ENCODE measurements around the gene ATP8B3.
"Not testable (repeated sequence)": the region's sequence is repeated elsewhere in the genome, so short reads cannot be mapped to it uniquely, and the experiment has no call there.

The ATP8B3 gene

DNA sequence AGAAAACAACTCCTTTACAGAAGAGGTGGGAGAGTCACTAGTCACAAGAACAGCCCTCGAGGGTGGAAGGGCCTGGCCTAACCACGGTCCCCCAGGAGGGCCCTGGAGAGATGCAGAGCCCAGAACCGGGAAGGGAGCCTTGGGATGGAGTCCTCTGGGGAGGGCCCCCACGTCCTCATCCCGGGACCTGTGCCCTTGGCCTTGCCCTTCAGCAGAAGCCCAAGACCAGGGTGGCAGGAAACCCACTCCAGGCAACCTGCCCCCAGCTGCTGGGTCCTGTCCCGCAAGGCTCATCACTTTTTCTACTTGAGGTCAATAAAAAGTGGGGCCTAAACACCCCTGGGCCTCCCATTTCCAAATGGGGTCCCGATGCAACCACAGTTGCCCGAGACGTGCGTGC lies 2.3 kb upstream of the ATP8B3 start:
- no peak for DNase-seq

- DNase-seq: no peak
Measured at GRCh38 chr19:1813192-1814182, 1.4 kb upstream of the ATP8B3 start.

GRCh38 chr19:1812426-1813191 lies 533 bp upstream of the ATP8B3 start:
- DNase-seq: peak; percentile 96

GRCh38 chr19:1811472-1811894 lies 593 bp downstream of the ATP8B3 start:
- DNase-seq: peak; percentile 37

DNA sequence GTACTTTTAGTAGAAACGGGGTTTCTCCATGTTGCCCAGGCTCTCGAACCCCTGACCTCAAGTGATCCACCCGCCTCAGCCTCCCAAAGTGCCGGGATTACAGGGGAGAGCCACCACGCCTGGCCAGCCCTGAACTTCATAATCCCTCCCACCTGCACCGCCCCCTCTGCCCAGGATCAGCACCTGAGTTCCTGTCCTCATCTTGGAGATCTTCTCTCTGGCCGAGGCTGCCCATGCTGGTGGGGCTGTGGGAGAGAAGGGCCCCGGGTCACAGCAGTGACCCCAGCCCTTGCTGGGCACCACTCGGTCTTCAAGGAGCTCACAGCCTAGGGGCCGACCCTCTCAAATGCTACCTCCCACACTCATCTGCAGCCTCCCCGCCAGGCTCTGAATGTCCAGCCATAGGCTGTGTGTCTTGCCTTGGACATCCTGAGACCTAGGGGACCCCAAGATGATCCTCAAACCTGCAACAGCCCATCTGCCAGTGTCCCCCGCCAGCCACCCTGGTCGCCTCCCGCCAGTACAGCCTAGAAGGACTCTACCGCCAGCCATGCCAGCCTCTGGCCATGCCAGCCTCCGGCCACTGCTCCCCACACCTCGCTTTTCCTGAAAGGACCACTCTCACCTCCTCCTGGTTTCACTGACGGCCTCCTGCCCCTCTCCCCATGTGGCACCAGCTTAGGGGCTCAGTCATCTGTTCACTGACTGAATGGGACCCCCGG lies 1.5 kb downstream of the ATP8B3 start:
- no peak for DNase-seq

DNA sequence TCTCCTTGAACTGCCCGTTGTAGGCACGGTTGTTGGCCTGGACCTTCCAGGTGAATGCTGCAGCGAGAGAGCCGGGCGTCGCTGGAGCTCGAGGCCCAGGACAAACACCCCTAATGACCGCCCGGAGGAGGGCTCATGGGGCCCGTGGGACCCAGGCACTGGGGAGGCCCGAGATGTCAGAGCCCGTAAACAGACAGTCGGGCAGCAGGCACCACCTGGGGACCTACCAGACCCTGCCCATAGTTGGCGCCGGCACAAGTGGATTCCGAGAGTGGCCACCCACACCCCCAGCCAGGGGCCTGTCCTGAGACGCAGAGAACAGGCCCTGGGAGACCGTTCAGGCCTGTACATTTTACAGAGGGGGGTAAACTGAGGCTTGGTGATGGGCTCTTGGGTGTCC lies 2.4 kb downstream of the ATP8B3 start:
- DNase-seq: no peak

DNA sequence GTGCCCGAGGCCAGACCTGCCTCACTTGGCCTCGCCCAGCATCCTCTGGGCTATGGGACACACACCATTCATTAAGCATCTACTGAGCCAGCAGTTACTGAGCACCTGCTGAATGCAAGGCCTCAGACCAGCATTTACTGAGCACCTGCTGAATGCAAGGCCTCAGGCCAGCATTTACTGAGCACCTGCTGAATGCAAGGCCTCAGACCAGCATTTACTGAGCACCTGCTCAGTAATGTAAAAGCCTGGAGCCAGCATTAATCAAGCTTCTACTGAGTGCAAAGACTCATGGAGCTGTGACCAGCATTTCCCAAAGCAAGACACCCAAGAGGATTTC lies 3.7 kb downstream of the ATP8B3 start:
- no peak for DNase-seq

DNA sequence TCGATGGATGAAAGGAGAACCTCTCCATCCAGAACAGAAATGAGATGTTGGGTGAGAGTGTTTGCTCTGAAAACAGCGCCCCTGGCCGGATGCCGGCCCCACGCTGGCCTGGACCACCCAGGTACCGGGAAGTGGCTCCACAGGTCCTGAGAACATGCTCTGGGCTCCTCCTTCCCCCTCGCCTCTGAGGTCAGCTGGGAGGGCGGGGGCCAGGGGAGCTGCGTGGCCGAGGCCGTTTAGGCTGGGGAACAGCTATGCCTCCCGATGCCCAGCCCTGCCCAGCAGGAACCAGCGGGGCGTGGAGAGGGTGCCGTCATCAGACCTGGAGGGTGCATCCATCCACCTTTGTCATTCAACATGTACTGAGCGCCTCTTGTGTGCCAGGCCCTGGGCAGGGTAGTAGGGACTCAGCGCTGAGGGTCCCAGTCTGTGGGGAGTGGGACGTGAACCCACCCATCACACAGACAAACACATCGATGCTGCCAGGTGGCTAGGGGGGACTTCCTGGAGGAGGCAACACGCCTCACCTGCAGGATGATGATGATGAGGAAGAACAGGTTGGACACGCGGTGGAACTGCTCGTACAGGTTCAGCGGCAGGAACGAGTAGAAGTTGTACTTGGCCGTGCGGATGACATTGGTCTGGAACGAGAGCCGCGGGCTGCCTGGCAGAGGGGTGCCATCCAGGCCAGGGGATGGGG lies 4.2 kb downstream of the ATP8B3 start:
- no peak for DNase-seq

- no peak for DNase-seq
Measured at GRCh38 chr19:1807030-1807694, 4.9 kb downstream of the ATP8B3 start.

GRCh38 chr19:1806184-1807029 lies 5.7 kb downstream of the ATP8B3 start:
- DNase-seq: no peak

DNA sequence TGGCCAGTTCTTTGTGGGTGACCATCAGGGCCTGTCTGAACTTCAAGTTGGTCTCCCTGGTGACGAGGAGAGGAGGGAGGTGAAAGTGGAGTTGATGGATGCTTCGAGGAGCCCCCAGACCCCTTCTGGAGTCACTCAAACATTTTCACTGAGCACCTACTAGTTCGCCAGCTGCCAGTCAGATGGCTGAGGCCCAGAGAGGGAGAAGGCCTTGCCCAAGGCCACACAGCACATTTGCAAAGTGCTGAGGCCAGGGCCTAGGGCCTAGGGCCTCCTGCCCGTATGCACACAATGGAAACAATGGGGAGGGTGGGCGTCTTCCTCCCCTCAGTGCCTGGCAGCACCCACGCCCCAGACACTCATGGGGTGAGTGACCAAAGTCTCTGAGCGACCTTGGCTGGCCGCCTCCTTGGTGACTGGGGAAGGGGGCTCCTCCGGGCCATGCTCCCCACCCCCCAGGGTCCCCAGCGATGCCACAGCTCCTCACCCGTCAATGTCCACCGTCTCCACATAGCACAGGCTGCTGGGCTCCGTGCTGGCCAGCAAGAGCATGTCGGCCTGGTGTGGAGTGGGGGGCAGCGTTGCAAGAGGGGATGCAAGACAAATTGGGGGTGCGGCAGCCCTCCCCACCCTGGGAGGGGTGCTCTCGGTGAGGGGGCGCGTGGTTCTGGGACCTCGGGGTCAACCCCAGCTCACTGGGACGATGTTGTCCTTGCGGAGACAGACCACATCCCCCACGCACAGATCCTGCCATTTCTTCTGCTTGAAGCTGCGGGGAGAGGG lies 6.5 kb downstream of the ATP8B3 start:
- DNase-seq: no peak

GRCh38 chr19:1804858-1805257 lies 7.2 kb downstream of the ATP8B3 start:
- no peak for DNase-seq

DNA sequence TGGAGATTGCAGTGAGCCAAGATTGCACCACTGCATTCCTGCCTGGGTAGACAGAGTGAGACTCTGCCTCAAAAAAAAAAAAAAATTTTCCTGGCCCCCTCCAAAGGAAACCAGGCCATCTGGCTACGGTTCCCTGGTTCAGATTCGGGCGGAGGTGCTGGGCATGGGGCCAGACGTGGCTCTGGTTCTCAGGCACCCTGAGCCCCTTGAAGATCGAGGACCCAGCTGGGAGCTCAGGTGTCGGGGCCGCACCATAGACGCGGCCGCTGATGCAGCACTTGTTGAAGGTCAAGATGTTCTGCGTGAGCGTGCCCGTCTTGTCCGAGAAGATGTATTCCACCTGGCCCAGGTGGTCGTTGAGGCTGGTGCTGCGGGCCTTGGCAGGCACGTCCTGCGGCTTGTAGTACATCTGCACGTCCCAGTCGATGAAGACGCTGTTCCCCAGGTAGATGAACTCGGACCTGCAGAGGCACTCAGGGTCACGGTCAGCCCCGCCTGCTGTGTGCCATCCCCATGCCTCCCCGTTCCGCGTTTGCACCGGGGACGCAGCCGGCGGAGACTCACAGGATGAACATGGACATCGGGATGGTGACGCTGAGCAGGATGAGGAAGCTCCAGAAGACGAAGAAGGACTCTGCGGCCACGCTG lies 12.3 kb downstream of the ATP8B3 start:
- DNase-seq: no peak

- DNase-seq: not testable (repeated sequence)
Measured at GRCh38 chr19:1797313-1797712, 14.8 kb downstream of the ATP8B3 start.

- no peak for DNase-seq
Measured at GRCh38 chr19:1796395-1797142, 15.5 kb downstream of the ATP8B3 start.

DNA sequence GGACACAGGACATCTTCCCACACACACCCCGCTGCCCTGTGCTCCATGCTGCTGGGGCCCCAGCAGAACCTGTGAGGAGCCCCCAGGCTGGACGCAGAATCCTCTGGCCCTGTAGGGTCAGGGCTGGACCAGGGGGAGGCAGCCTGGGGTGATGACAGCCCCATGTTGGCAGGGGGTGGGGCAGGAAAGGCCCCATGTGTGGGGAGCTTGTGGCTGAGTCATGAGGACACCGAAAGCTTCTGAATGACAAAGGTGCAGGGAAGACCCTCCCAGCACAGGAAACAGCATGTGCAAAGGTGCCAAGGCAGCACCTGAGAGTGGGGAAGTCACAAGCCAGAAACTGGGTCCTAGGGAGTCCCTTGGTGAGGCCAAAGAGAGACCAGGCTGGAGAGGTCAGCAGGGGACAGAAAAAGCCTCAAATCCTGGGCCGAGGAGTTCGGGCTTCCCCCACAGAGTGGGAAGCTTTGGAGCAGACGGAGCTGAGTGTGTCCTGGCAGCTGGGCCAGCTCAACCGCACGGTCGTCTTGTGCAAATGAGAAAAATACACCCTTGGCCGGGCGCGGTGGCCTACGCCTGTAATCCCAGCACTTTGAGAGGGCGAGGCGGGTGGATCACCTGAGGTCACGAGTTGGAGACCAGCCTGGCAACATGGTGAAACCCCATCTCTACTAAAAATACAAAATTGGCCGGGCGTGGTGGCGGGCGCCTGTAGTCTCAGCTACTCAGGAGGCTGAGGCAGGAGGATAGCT lies 17.5 kb downstream of the ATP8B3 start:
- DNase-seq: peak; percentile 19

DNA sequence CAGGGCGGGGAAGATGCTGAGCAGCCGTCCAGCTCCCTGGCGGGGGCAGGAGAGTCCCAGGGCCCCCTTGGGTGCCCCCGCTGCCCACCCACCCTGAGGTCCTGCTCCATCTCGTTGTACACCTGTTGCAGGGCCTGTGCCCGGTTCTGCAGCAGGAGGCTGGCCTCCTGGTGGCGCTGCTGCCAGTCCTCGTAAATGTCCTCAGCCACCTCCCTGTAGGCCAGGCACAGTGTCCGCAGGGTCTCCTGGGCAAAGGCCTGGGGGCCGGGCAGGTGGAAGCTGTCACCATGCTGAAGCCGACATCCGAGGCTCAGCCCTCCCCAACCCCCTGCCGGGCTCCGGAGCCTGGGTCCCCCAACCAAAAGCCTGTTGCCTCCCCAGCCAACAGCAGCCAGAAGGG lies 20.2 kb downstream of the ATP8B3 start:
- DNase-seq: no peak
